Placental epithelial cell (primary cell): Measurements from ENCODE around the gene PPP3R1. TPM values are rescaled to one million over a fixed set of nuclear protein-coding genes. Genes with fewer than 3 reads are reported as not detected.

ENCODE experiments used
- total RNA-seq: library from RNA; depleted of rRNA; stranded (reverse); fragments of >200 nt; gene quantifications from 2 replicates; pipeline ENCODE4 v1.2.3, GENCODE V29; 2012

PPP3R1 gene
- 14.5 and 18.3 TPM in 2 replicates for total RNA-seq

GRCh38 chr2:68252400-68253218, at the start of gene PPP3R1:
PPP3R1 (minus strand) TSS chr2:68252532; CDS start chr2:68252127, 405 bp downstream.

GRCh38 chr2:68157402-68158133, 94.8 kb downstream of the PPP3R1 start, which contains the start of gene PNO1:
PNO1 (plus strand) TSS chr2:68157888; CDS start chr2:68157935, 47 bp downstream.

Other genes starting within 250 kb of the PPP3R1 start
- gene C1D, start 189.5 kb downstream of the PPP3R1 start, total RNA-seq, result 11.8 and 19.5 TPM in 2 replicates
- 3.5 and 8.5 TPM in 2 replicates for gene PNO1, start 94.6 kb downstream of the PPP3R1 start, total RNA-seq
- gene CNRIP1, start 67.4 kb upstream of the PPP3R1 start, total RNA-seq, result under 0.01 TPM in 1 of 2 replicates, not detected in the other
- gene PLEK, start 112.8 kb upstream of the PPP3R1 start, total RNA-seq, result not detected in 2 replicates
- 0.33 and 0.39 TPM in 2 replicates for gene FBXO48, start 214.8 kb upstream of the PPP3R1 start, total RNA-seq
- 2.8 and 4.3 TPM in 2 replicates for gene APLF, start 215.1 kb upstream of the PPP3R1 start, total RNA-seq